GM21360 (cell line): Measurements from ENCODE around the gene MSH5.

Experiments used
- ATAC-seq: cut with Tn5 transposase; IDR thresholded peaks from one replicate; pipeline ENCODE4 v1.9.1; 2021; ENCODE audit warnings: mild to moderate bottlenecking, moderate library complexity; ENCODE audit not compliant: unreplicated experiment

MSH5 gene

GRCh38 chr6:31712296-31712695 is 27.5 kb upstream of the MSH5 start:
- ATAC-seq: no peak

GRCh38 chr6:31713465-31713864 is 26.3 kb upstream of the MSH5 start:
- ATAC-seq: no peak

- ATAC-seq: no peak
Measured at GRCh38 chr6:31713991-31714684, 25.7 kb upstream of the MSH5 start.

- ATAC-seq: no peak
Measured at GRCh38 chr6:31715022-31715958, 24.5 kb upstream of the MSH5 start, which contains the start of gene LY6G6D. Gene LY6G6D, plus strand, starts transcription at chr6:31715348. Its CDS starts 8 bp downstream, at chr6:31715356.

- ATAC-seq: no peak
Measured at GRCh38 chr6:31717499-31718222, 22.1 kb upstream of the MSH5 start.

- no peak for ATAC-seq
Measured at GRCh38 chr6:31718265-31718664, 21.5 kb upstream of the MSH5 start.

- no peak for ATAC-seq
Measured at GRCh38 chr6:31719001-31719400, 20.8 kb upstream of the MSH5 start.

- ATAC-seq: no peak
Measured at GRCh38 chr6:31720196-31720770, 19.5 kb upstream of the MSH5 start.

GRCh38 chr6:31721351-31722020 is 18.3 kb upstream of the MSH5 start, which contains the start of gene LY6G6C:
Gene LY6G6C, minus strand, starts transcription at chr6:31721746. Its CDS starts 67 bp downstream, at chr6:31721679.
- no peak for ATAC-seq

GRCh38 chr6:31722173-31722572 is 17.6 kb upstream of the MSH5 start:
- ATAC-seq: no peak

GRCh38 chr6:31723245-31723979 is 16.4 kb upstream of the MSH5 start, which contains the start of gene MPIG6B:
Gene MPIG6B, plus strand, starts transcription at chr6:31723373. Its CDS starts 11 bp downstream, at chr6:31723384.
- no peak for ATAC-seq

- ATAC-seq: no peak
Measured at GRCh38 chr6:31723980-31724691, 15.7 kb upstream of the MSH5 start.

GRCh38 chr6:31725502-31726350 is 14.1 kb upstream of the MSH5 start:
- no peak for ATAC-seq

GRCh38 chr6:31727034-31727716 is 12.6 kb upstream of the MSH5 start:
- ATAC-seq: no peak

- no peak for ATAC-seq
Measured at GRCh38 chr6:31727717-31728671, 11.8 kb upstream of the MSH5 start.
